ENCODE data around the gene UMAD1.

DNA sequence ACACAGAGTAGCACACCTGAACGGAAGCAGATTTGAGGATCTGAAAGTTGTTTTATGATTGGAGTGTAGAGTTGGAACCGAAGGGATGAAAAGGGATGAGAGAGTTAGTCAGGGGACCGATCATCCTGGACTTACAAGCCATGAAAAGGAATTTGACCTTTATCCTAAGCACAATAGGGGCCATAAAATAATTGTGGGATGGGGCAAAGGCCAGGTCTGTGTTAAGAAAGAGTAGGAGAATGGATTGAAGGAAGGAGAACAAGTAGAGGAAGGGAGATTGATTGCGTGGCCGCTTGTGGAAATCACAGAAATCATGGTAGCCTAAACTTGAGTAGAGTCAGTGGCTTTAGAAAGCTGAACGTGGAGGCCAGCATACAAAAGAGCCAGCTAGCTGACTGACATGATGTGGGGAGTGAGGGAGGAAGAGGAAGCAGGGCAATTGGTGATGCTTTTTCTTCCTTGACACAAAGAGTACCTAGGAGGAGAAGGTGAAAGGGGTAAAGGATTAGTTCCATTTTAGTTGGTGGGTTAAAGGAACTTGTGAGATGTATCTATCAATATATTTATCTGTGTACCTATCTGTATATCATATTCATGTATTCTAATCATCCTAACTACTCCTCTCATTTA is 144.9 kb downstream of the UMAD1 start:
- TF ChIP-seq, protein P1, sequence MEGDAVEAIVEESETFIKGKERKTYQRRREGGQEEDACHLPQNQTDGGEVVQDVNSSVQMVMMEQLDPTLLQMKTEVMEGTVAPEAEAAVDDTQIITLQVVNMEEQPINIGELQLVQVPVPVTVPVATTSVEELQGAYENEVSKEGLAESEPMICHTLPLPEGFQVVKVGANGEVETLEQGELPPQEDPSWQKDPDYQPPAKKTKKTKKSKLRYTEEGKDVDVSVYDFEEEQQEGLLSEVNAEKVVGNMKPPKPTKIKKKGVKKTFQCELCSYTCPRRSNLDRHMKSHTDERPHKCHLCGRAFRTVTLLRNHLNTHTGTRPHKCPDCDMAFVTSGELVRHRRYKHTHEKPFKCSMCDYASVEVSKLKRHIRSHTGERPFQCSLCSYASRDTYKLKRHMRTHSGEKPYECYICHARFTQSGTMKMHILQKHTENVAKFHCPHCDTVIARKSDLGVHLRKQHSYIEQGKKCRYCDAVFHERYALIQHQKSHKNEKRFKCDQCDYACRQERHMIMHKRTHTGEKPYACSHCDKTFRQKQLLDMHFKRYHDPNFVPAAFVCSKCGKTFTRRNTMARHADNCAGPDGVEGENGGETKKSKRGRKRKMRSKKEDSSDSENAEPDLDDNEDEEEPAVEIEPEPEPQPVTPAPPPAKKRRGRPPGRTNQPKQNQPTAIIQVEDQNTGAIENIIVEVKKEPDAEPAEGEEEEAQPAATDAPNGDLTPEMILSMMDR (IDR thresholded peaks at IDR 0.05): no peak
- TF ChIP-seq POLR2A (IDR thresholded peaks at IDR 0.05): no peak
